ENCODE data around the gene DGLUCY. TPM values are rescaled to one million over a fixed set of nuclear protein-coding genes. Genes with fewer than 3 reads are reported as not detected.

Gene DGLUCY
- total RNA-seq (10 to 100 TPM; 26.1 to 58.1 TPM), polyA plus RNA-seq (10 to 100 TPM; 17.9 to 23.6 TPM)

GRCh38 chr14:91113829-91114078 is at the start of gene DGLUCY:
Gene DGLUCY, plus strand, starts transcription at chr14:91114073. Its CDS starts 46,222 bp downstream, at chr14:91160295.
- Histone ChIP-seq H3K27ac (ENCODE audit: low read depth in 1 of 2, low read length in 2 of 2) (peak within 1 kb of the TSS; percentile 94 to 98), H3K9me3 (ENCODE audit: control insufficient read depth in 4 of 4, low read length in 3 of 4) (no peaks in the 10 kb centered on the region), H3K9ac (ENCODE audit: low read depth in 1 of 2, low read length in 2 of 2) (peak within 1 kb of the TSS; percentile 83 to 96), H3K27me3 (ENCODE audit: control insufficient read depth in 4 of 4, insufficient read depth in 4 of 4, low read length in 3 of 4) (no peaks in the 10 kb centered on the region), H3K4me1 (ENCODE audit: control insufficient read depth in 4 of 4, insufficient read depth in 4 of 4, low read length in 3 of 4) (peaks cover 13 to 40% (median 31%) of the 10 kb centered on the region in 4 donors), H3K4me3 (ENCODE audit: low read depth in 1 of 3, low read length in 3 of 3) (peak within 1 kb of the TSS; percentile 72 to 89 (median 87)), H3K36me3 (ENCODE audit: control insufficient read depth in 4 of 4, insufficient read depth in 3 of 4, low read depth in 1 of 4, low read length in 3 of 4) (peaks cover 0 to 5% (median 0%) of the 10 kb centered on the region in 4 donors)
- WGBS = 0% methylated on average over 5 of the region's 5 CpGs
- no peak for DNase-seq (ENCODE audit: low spot score)
- TF ChIP-seq GABPA (IDR thresholded peaks at IDR 0.05 in 1 of 2, conservative IDR thresholded peaks at IDR 0.05 in 1 of 2) = no peak
- TF ChIP-seq NR2F2 (IDR thresholded peaks at IDR 0.05) = no peak
- TF ChIP-seq MAX (IDR thresholded peaks at IDR 0.05) = peak; percentile 93
- TF ChIP-seq FOXA1 (IDR thresholded peaks at IDR 0.05) = no peak
- no peak for TF ChIP-seq HNF4G (IDR thresholded peaks at IDR 0.05)

DNA sequence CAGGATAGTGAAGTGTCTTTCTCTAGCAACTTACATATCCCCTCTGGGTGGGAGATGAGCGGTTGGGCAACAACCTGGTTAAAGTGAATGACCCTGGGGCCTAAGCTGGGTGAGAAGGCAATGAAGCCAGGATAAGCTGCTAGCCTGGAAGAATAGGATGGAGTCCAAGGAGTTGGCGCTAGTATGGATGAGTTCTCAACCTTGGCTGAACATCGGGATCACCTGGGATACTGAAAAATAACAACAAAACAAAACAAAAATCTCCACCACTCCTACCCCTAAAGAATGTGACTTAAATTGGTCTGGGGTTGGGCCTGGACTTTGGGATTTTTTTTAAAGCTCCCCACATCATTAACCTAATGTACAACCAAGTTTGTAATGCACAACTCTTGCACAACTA is 48.6 kb upstream of the DGLUCY start:
- DNase-seq (ENCODE audit: low spot score) = no peak
- H3K9ac ChIP-seq (ENCODE audit: low read depth in 1 of 2, low read length in 2 of 2) = no peak overlapping the region
- H3K36me3 ChIP-seq (ENCODE audit: control insufficient read depth in 4 of 4, insufficient read depth in 3 of 4, low read depth in 1 of 4, low read length in 3 of 4) = peaks cover 0 to under 1% (median 0%) of the 10 kb centered on the region in 4 donors
- TF ChIP-seq CTCF (IDR thresholded peaks at IDR 0.05; ENCODE audit: low read depth, low read length, missing input control) = no peak
- TF ChIP-seq GABPA (IDR thresholded peaks at IDR 0.05 in 1 of 2, conservative IDR thresholded peaks at IDR 0.05 in 1 of 2) = no peak
- no peak for TF ChIP-seq SP1 (IDR thresholded peaks at IDR 0.05)
- no peak for TF ChIP-seq JUND (IDR thresholded peaks at IDR 0.05)
- no peak for TF ChIP-seq MAX (IDR thresholded peaks at IDR 0.05)
- TF ChIP-seq YY1 (IDR thresholded peaks at IDR 0.05) = no peak
- no peak for TF ChIP-seq FOXA1 (IDR thresholded peaks at IDR 0.05)
- TF ChIP-seq RXRA (IDR thresholded peaks at IDR 0.05) = no peak
- TF ChIP-seq ZBTB33 (IDR thresholded peaks at IDR 0.05) = no peak
- TF ChIP-seq FOXA2 (IDR thresholded peaks at IDR 0.05) = no peak
- no peak for TF ChIP-seq TAF1 (conservative IDR thresholded peaks at IDR 0.05)
- TF ChIP-seq, protein P1, sequence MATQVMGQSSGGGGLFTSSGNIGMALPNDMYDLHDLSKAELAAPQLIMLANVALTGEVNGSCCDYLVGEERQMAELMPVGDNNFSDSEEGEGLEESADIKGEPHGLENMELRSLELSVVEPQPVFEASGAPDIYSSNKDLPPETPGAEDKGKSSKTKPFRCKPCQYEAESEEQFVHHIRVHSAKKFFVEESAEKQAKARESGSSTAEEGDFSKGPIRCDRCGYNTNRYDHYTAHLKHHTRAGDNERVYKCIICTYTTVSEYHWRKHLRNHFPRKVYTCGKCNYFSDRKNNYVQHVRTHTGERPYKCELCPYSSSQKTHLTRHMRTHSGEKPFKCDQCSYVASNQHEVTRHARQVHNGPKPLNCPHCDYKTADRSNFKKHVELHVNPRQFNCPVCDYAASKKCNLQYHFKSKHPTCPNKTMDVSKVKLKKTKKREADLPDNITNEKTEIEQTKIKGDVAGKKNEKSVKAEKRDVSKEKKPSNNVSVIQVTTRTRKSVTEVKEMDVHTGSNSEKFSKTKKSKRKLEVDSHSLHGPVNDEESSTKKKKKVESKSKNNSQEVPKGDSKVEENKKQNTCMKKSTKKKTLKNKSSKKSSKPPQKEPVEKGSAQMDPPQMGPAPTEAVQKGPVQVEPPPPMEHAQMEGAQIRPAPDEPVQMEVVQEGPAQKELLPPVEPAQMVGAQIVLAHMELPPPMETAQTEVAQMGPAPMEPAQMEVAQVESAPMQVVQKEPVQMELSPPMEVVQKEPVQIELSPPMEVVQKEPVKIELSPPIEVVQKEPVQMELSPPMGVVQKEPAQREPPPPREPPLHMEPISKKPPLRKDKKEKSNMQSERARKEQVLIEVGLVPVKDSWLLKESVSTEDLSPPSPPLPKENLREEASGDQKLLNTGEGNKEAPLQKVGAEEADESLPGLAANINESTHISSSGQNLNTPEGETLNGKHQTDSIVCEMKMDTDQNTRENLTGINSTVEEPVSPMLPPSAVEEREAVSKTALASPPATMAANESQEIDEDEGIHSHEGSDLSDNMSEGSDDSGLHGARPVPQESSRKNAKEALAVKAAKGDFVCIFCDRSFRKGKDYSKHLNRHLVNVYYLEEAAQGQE (IDR thresholded peaks at IDR 0.05) = no peak
- no peak for TF ChIP-seq HNF4A (conservative IDR thresholded peaks at IDR 0.05)
- no peak for TF ChIP-seq EGR1 (IDR thresholded peaks at IDR 0.05; ENCODE audit: low read depth in 2 of 2)
- no peak for TF ChIP-seq HNF4G (IDR thresholded peaks at IDR 0.05)
- H3K4me1 ChIP-seq (ENCODE audit: control insufficient read depth in 4 of 4, insufficient read depth in 4 of 4, low read length in 3 of 4) = peaks cover 0 to 10% (median 6%) of the 10 kb centered on the region in 4 donors
- no peak overlapping the region for H3K27ac ChIP-seq (ENCODE audit: low read depth in 1 of 2, low read length in 2 of 2)
- H3K27me3 ChIP-seq (ENCODE audit: control insufficient read depth in 4 of 4, insufficient read depth in 4 of 4, low read length in 3 of 4) = no peaks in the 10 kb centered on the region
- H3K4me3 ChIP-seq (ENCODE audit: low read depth in 1 of 3, low read length in 3 of 3) = no peak overlapping the region
- WGBS = 89% methylated on average over 3 of the region's 3 CpGs
- no peaks in the 10 kb centered on the region for H3K9me3 ChIP-seq (ENCODE audit: control insufficient read depth in 4 of 4, low read length in 3 of 4)

All from liver (tissue), 9 donors.